Choroid plexus epithelial cell (primary cell): ENCODE results near the gene ASAP2.

Source experiments
- DNase-seq: peaks from one replicate; pipeline ENCODE4 v3.0.0-alpha.2; 2010; ENCODE audit warnings: low read depth
- H3K4me3 ChIP-seq: 2 replicates; pipeline ENCODE4 v1.5.1; 2011; ENCODE audit warnings: low read depth, mild to moderate bottlenecking, control low read depth, low read length, moderate library complexity
- TF ChIP-seq, protein P1 (sequence below): conservative IDR thresholded peaks from 2 replicates; pipeline ENCODE4 v1.5.1; 2011; ENCODE audit warnings: low read depth, mild to moderate bottlenecking, control low read depth, inconsistent platforms, low read length, moderate library complexity

Gene ASAP2

DNA sequence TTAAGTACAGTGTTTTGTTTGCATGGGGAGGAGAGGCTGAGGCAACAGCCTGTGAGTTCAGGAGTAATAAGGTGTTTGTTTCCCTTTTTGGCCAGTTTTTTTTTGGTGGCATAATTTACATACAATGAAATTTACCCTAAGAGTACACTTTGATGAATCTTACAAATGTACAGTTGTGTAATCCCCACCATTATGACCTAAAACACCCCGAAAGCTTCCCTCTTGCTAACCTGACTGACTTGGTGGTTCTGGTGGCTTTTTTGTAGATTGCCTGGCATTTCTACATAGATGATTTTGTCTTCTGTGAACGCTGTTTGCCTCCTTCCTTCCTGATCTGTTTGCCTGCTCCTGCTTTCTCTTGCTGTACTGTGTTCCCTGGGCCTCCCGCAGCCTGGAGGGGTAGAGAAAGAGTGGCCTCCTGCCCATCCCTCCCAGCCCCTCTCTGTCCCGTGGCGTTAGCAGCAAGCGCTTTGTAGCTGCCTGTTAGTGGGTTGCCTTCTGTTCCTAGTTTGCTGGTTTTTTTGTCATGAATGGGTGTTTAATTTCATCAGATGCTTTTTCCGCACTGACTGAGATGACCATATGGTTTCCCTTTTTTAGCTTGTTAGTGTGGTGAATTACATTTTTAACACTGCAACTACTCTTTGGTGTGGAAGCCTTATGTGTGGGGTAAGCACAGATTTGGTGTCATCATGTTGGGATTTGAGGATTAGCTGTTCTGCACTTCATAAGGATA is 32.1 kb downstream of the ASAP2 start:
- no peak for DNase-seq
- TF ChIP-seq, protein P1, sequence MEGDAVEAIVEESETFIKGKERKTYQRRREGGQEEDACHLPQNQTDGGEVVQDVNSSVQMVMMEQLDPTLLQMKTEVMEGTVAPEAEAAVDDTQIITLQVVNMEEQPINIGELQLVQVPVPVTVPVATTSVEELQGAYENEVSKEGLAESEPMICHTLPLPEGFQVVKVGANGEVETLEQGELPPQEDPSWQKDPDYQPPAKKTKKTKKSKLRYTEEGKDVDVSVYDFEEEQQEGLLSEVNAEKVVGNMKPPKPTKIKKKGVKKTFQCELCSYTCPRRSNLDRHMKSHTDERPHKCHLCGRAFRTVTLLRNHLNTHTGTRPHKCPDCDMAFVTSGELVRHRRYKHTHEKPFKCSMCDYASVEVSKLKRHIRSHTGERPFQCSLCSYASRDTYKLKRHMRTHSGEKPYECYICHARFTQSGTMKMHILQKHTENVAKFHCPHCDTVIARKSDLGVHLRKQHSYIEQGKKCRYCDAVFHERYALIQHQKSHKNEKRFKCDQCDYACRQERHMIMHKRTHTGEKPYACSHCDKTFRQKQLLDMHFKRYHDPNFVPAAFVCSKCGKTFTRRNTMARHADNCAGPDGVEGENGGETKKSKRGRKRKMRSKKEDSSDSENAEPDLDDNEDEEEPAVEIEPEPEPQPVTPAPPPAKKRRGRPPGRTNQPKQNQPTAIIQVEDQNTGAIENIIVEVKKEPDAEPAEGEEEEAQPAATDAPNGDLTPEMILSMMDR = no peak
- no peak overlapping the region for H3K4me3 ChIP-seq

DNA sequence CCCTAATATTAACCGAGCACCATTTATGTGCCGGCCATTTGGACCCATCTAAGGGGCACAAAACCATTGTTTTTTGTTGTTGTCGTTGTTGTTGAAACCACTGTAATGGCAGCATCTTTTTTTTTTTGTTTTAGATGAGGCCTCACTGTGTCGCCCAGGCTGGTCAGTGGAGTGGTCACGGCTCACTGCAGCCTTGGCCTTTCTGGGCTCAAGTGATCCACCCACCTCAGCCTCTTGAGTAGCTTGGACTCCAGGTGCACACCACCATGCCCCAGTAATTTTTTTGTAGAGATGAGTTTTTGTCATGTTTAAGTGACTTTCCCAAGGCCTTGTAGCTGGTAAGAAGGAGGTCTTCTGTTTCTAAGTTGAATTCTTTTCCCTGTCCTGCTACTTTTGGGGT is 33.0 kb downstream of the ASAP2 start:
- TF ChIP-seq, protein P1 = no peak
- no peak overlapping the region for H3K4me3 ChIP-seq
- DNase-seq = no peak

DNA sequence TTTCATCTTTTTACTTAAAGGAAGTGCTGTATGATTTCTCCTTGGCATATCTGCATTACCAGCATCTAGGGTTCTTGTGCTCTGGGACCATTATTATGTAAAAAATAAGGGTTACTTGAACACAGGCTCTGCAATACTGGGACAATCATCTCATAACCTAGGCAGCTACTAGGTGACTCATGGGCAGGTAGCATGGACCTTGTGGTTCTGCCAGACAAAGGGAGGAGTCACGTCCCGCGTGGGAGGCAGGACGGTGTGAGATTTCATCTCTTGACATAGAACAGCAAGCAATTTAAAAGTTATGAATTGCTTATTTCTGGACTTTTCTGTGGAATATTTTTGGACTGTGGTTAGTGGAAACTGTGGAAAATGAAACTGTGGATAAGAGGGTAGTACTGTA is 34.1 kb downstream of the ASAP2 start:
- no peak overlapping the region for H3K4me3 ChIP-seq
- DNase-seq = no peak
- TF ChIP-seq, protein P1 = no peak

DNA sequence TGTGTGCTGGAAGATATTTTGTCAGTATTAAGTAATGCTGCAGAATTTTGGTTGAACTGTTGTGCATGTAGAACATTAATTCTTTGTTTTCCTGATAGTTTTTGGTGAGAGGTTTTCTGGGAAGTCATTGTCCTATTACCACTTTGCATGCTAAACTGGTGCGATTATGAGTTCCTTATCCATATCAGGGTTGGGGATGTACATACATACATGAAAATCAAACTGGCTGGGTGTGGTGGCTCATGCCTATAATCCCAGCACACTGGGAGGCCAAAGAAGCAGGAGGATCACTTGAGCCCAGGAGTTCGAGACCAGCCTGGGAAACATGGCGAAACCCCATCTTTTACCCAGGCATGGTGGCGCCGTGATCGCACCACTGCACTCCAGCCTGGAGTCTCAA is 34.6 kb downstream of the ASAP2 start:
- no peak overlapping the region for H3K4me3 ChIP-seq
- TF ChIP-seq, protein P1 = no peak
- DNase-seq = no peak

DNA sequence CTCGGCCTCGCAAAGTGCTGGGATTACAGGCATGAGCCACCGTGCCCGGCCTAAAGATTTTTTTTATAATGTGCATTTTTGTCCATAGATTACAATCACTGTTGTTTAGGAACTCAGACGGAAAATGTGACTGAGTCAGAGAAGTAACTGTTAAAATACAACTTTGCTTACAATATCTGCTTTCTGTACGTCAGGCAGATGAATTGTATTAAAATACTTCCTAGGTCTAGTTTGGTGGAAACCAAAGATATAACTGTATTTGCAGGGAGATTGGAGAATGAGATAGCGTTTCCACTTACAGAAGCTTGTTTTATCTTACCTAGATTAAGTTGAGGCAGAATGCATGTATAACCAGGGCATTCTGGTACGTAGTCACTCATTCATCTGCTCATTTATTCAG is 36.7 kb downstream of the ASAP2 start:
- TF ChIP-seq, protein P1 = no peak
- no peak overlapping the region for H3K4me3 ChIP-seq
- DNase-seq = no peak

DNA sequence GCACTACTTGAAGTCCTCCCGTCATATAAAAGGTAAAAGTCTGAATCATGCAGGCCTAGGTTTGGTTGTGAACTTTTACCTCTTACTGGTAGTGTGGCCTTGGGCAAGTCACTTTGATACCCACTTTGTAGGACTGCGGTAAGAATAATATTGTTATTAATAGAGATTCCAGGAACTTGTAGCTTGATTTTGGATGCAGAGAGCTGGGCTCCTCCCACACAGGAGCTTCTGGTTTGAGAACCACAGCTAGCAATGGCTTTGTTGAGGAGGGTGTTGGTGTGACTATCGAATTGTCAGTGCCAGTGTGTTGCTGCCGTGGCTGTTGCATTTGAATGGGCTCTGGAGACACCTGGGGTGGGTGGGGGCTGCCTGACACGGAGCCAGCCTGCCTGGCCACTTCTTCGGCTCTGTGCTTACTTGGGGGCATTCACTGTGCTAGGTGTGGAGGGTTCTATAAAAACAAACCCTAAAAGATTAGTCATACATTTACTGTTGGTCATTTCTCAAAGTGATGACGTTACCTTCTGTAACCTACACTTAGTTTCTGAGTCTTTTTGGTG is 38.5 kb downstream of the ASAP2 start:
- TF ChIP-seq, protein P1 = no peak
- no peak overlapping the region for H3K4me3 ChIP-seq
- no peak for DNase-seq

DNA sequence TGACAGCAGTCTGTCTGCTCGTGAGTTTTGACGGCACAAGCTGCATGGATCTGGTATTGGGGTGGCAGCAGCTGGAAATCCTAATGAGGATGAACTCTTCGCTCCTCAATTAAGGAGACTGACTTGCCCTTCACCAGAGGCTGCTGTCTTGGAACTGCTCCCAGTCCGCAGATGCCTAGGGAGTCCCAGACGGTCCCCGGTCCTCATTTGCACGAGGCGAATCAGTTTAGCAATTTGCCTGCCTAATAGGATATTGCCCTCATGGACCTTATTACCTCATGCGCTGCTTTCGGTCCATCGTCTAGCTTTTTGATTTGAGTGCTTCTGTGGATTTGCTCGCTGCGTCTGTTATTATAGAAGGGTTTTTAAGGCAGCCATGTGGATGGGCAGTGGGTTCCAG is 40.6 kb downstream of the ASAP2 start:
- DNase-seq = no peak
- TF ChIP-seq, protein P1 = no peak
- no peak overlapping the region for H3K4me3 ChIP-seq
